Smooth muscle cell (in vitro differentiated cells): ENCODE measurements around the gene OGG1. TPM values are rescaled to one million over a fixed set of nuclear protein-coding genes. Genes with fewer than 3 reads are reported as not detected.
A peak's percentile ranks its signal among the peaks of the same experiment; 100 is the strongest.

Experiments used
- DNase-seq: peaks from one replicate; lab custom pipeline; 2025; ENCODE audit not compliant: unreplicated experiment; lab: John Stamatoyannopoulos, UW
- H2AFZ ChIP-seq: fragments of 200-600 bp; sonication (generic); 2 replicates; pipeline ENCODE4 v1.6.0; 2016; ENCODE audit warnings: antibody characterized with exemption, low read depth, mild to moderate bottlenecking
- H3F3A ChIP-seq: fragments of 200-600 bp; sonication (generic); 2 replicates; pipeline ENCODE4 v1.6.0; 2017; ENCODE audit warnings: antibody characterized with exemption, low read depth
- H3K27ac ChIP-seq: fragments of 200-600 bp; sonication (generic); 2 replicates; pipeline ENCODE4 v1.5.1; 2016; ENCODE audit warnings: low read depth, mild to moderate bottlenecking
- H3K27me3 ChIP-seq: fragments of 200-600 bp; sonication (generic); 2 replicates; pipeline ENCODE4 v1.6.1; 2016; ENCODE audit warnings: low read depth, mild to moderate bottlenecking
- H3K36me3 ChIP-seq: fragments of 200-600 bp; sonication (generic); 2 replicates; pipeline ENCODE4 v1.5.1; 2016; ENCODE audit warnings: low read depth
- H3K4me1 ChIP-seq: fragments of 200-600 bp; sonication (generic); 2 replicates; pipeline ENCODE4 v1.5.1; 2016; ENCODE audit warnings: low read depth
- H3K4me2 ChIP-seq: fragments of 200-600 bp; sonication (generic); 2 replicates; pipeline ENCODE4 v1.6.0; 2016; ENCODE audit warnings: mild to moderate bottlenecking
- H3K4me3 ChIP-seq: fragments of 200-600 bp; sonication (generic); 2 replicates; pipeline ENCODE4 v1.5.1; 2016; ENCODE audit warnings: mild to moderate bottlenecking
- H3K79me2 ChIP-seq: fragments of 200-600 bp; sonication (generic); 2 replicates; pipeline ENCODE4 v1.6.0; 2016; ENCODE audit warnings: low read depth, mild to moderate bottlenecking
- H3K9ac ChIP-seq: fragments of 200-600 bp; sonication (generic); 2 replicates; pipeline ENCODE4 v1.6.0; 2016; ENCODE audit warnings: low read depth
- H3K9me3 ChIP-seq: fragments of 200-600 bp; sonication (generic); replicated peaks from 2 replicates; pipeline ENCODE4 v1.5.1; 2016; ENCODE audit warnings: low read depth
- H4K20me1 ChIP-seq: fragments of 200-600 bp; sonication (generic); 2 replicates; pipeline ENCODE4 v1.6.0; 2016; ENCODE audit warnings: low read depth
- CTCF ChIP-seq: fragments of 200-600 bp; sonication (generic); IDR thresholded peaks from 2 replicates; pipeline ENCODE4 v1.5.1; 2017; ENCODE audit warnings: borderline replicate concordance, mild to moderate bottlenecking, antibody characterized with exemption; ENCODE audit not compliant: insufficient read depth, poor library complexity, severe bottlenecking
- WGBS: methylation state at CpG from one replicate; pipeline ENCODE4 v1.1.7; 2016; ENCODE audit warnings: low lambda C conversion rate; 5-methylcytosine and 5-hydroxymethylcytosine counted together
- polyA plus RNA-seq: library from polyadenylated mRNA; unstranded; fragments of >200 nt; fragmentation: Nextera tagmentation; extraction: Ambion mirVana; gene quantifications from 2 replicates; pipeline ENCODE4 v1.2.1, GENCODE V29; 2016
- total RNA-seq: library from RNA; depleted of rRNA; stranded (reverse); fragments of >200 nt; gene quantifications from 2 replicates; pipeline ENCODE4 v1.2.3, GENCODE V29; 2014

Gene OGG1
- total and polyA plus RNA-seq, 2 experiments from 2014 or later, result 13.4 to 24.6 TPM

GRCh38 chr3:9731206-9732079 lies 18.3 kb upstream of the OGG1 start, which contains the start of gene BRPF1:
BRPF1 (plus strand) TSS chr3:9731735; CDS start chr3:9734141, 2,406 bp downstream.
- Histone ChIP-seq H4K20me1 (peaks cover 21% of the 10 kb centered on the region), H2AFZ (peak within 1 kb of the TSS; percentile 96), H3K4me1 (peaks cover 15% of the 10 kb centered on the region), H3K27ac (peak within 1 kb of the TSS; percentile 99), H3K79me2 (peaks cover 40% of the 10 kb centered on the region), H3K4me2 (peak within 1 kb of the TSS; percentile 95), H3K9me3 (no peaks in the 10 kb centered on the region), H3K4me3 (peak within 1 kb of the TSS; percentile 89), H3K36me3 (peaks cover 3% of the 10 kb centered on the region), H3K27me3 (no peaks in the 10 kb centered on the region), H3F3A (no peaks in the 10 kb centered on the region), H3K9ac (peak within 1 kb of the TSS; percentile 100)
- WGBS, result under 1% methylated on average over 57 of the region's 88 CpGs
- TF ChIP-seq CTCF, result no peak
- peak; percentile 98 for DNase-seq

- peak overlapping the region; percentile 99 for H3K27ac ChIP-seq
- H2AFZ ChIP-seq, result peak overlapping the region; percentile 96
- H3K27me3 ChIP-seq, result no peaks in the 10 kb centered on the region
- no peak for TF ChIP-seq CTCF
- DNase-seq, result no peak
- H3K9me3 ChIP-seq, result no peaks in the 10 kb centered on the region
- peak overlapping the region; percentile 95 for H3K4me2 ChIP-seq
- H3K79me2 ChIP-seq, result peaks cover 48% of the 10 kb centered on the region
- peaks cover 15% of the 10 kb centered on the region for H3K4me1 ChIP-seq
- peak overlapping the region; percentile 100 for H3K9ac ChIP-seq
- 7% methylated on average over 31 of the region's 41 CpGs for WGBS
- H3K4me3 ChIP-seq, result peak overlapping the region; percentile 89
- peaks cover 26% of the 10 kb centered on the region for H4K20me1 ChIP-seq
- no peaks in the 10 kb centered on the region for H3F3A ChIP-seq
- peaks cover 3% of the 10 kb centered on the region for H3K36me3 ChIP-seq
These were observed 17.5 kb upstream of the OGG1 start for GRCh38 chr3:9732080-9732739.

GRCh38 chr3:9732740-9733115 lies 17.0 kb upstream of the OGG1 start:
- Histone ChIP-seq H3F3A (no peaks in the 10 kb centered on the region), H3K79me2 (peaks cover 51% of the 10 kb centered on the region), H3K36me3 (peaks cover 3% of the 10 kb centered on the region), H3K27me3 (no peaks in the 10 kb centered on the region), H3K4me2 (peak overlapping the region; percentile 95), H3K9me3 (no peaks in the 10 kb centered on the region), H2AFZ (no peak overlapping the region), H4K20me1 (peaks cover 30% of the 10 kb centered on the region), H3K4me1 (peaks cover 15% of the 10 kb centered on the region), H3K4me3 (peak overlapping the region; percentile 89), H3K27ac (no peak overlapping the region), H3K9ac (peak overlapping the region; percentile 100)
- no peak for DNase-seq
- 64% methylated on average over 7 of the region's 7 CpGs for WGBS
- no peak for TF ChIP-seq CTCF
